ENCODE data around the gene LPCAT3.

The LPCAT3 gene

DNA sequence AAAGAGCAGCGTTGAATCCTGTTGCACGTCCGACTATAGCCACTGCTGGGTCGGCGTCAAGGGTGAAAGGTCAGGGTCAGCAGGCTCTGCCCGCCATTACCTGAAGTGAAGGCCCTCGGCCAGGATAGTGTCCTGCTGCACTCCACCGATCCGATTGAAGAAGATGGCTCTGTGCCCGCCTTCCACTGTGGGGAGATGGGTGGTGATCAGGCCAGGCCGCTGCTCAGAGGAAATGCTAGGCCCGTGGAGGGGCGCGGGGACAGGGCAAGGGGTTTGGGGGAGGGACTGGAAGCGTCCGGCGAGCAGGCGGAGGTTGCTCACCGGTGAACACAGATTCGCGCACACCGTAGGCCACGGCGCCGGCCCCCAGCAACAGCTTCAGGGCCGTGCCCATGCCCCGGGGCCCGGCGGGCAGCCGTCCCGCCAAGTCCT, 48.2 kb downstream of the LPCAT3 start:
- TF ChIP-seq MAX (IDR thresholded peaks at IDR 0.05; ENCODE audit: low read depth, low read length): no peak
- no peak for TF ChIP-seq CTCF (IDR thresholded peaks at IDR 0.05; ENCODE audit: low read depth, low read length)
- no peak for TF ChIP-seq POLR2A (IDR thresholded peaks at IDR 0.05; ENCODE audit: extremely low read depth, insufficient read length)
- TF ChIP-seq MYC (IDR thresholded peaks at IDR 0.05; ENCODE audit: low read depth, low read length): no peak; the same call in 1 of the 2 replicates
- H3K4me3 ChIP-seq (ENCODE audit: low read depth, low read length): peak overlapping the region; percentile 97
- DNase-seq (ENCODE audit: low read depth): no peak

- peak overlapping the region; percentile 97 for H3K4me3 ChIP-seq (ENCODE audit: low read depth, low read length)
- DNase-seq (ENCODE audit: low read depth): no peak
Measured at GRCh38 chr12:6968426-6968825, 49.9 kb downstream of the LPCAT3 start.

GRCh38 chr12:6967651-6968100, 50.6 kb downstream of the LPCAT3 start:
- TF ChIP-seq MYC (IDR thresholded peaks at IDR 0.05; ENCODE audit: low read depth, low read length) (no peak), CTCF (IDR thresholded peaks at IDR 0.05; ENCODE audit: low read depth, low read length) (no peak), MAX (IDR thresholded peaks at IDR 0.05; ENCODE audit: low read depth, low read length) (no peak), POLR2A (IDR thresholded peaks at IDR 0.05; ENCODE audit: extremely low read depth, insufficient read length) (no peak)
- DNase-seq (ENCODE audit: low read depth): no peak
- no peak overlapping the region for H3K4me3 ChIP-seq (ENCODE audit: low read depth, low read length)

More at GRCh38 chr12:6968426-6968825, 49.9 kb downstream of the LPCAT3 start:
- TF ChIP-seq CTCF (IDR thresholded peaks at IDR 0.05; ENCODE audit: low read depth, low read length) (no peak), MAX (IDR thresholded peaks at IDR 0.05; ENCODE audit: low read depth, low read length) (no peak), POLR2A (IDR thresholded peaks at IDR 0.05; ENCODE audit: extremely low read depth, insufficient read length) (no peak), MYC (IDR thresholded peaks at IDR 0.05; ENCODE audit: low read depth, low read length) (no peak)

GRCh38 chr12:6966351-6966750, 51.9 kb downstream of the LPCAT3 start:
- H3K4me3 ChIP-seq (ENCODE audit: low read depth, low read length): no peak overlapping the region
- TF ChIP-seq MAX (IDR thresholded peaks at IDR 0.05; ENCODE audit: low read depth, low read length) (no peak), MYC (IDR thresholded peaks at IDR 0.05; ENCODE audit: low read depth, low read length) (no peak), POLR2A (IDR thresholded peaks at IDR 0.05; ENCODE audit: extremely low read depth, insufficient read length) (no peak), CTCF (IDR thresholded peaks at IDR 0.05; ENCODE audit: low read depth, low read length) (no peak)
- DNase-seq (ENCODE audit: low read depth): no peak

DNA sequence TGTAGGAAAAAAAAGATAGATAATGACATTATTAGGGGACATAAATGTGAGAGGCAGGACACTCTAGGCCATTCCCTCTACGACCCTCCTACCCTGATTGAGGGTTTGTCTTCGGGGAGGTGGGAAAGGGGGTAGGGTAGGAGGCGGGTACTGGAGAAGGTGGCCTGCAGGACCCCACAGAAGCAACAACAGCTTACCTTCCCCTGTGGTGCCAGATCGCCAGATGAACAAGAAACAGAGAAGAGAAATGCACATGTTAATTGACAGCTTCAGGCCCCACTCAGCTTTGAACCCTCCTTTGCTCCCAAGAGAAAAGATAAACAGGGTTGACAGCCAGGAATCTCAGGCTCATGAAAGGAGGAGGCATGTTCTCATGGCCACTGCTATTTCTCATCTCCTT, 52.6 kb downstream of the LPCAT3 start:
- no peak overlapping the region for H3K4me3 ChIP-seq (ENCODE audit: low read depth, low read length)
- DNase-seq (ENCODE audit: low read depth): no peak
- TF ChIP-seq MAX (IDR thresholded peaks at IDR 0.05; ENCODE audit: low read depth, low read length) (no peak), POLR2A (IDR thresholded peaks at IDR 0.05; ENCODE audit: extremely low read depth, insufficient read length) (no peak), CTCF (IDR thresholded peaks at IDR 0.05; ENCODE audit: low read depth, low read length) (no peak)
